ENCODE data around the gene SLC8A2. TPM values are rescaled to one million over a fixed set of nuclear protein-coding genes. Genes with fewer than 3 reads are reported as not detected.

Gene SLC8A2
- total RNA-seq, 4 donors from 2014 or later = 0.82 to 36.4 (median 9.6) TPM

DNA sequence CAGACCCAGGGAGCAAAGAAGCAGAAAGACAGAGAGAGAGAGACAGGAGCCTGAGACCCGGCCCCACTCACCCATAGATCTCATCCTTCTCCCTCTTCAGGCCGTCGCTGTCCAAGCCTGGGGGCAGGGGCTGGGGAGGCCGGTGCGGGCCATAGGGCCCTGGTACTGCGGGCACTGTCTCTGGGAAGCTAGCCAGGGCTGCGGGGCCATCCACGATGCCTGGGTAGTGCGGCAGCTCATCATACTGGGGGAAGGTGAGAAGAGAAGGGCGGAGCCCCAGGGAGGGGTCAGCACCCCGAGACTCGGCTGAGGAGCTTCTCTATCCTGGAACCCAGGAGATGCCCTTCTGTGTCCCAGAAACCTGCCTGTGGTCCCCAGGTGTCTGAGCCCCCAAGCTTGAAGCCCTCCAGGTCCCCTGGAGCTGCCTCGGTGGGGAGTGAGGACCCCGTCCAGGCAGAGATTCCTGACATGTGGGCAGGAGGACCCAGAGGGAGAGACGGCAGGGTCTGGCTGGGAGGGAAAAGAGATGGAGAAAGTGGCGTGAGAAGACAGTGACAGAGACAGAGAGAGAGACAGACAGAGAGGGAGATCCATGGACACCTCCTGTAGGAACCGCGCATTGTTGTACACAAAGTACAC lies 54.5 kb downstream of the SLC8A2 start:
- no peak overlapping the region for H3K4me3 ChIP-seq
- peaks cover 71% of the 10 kb centered on the region for H3K27me3 ChIP-seq
- DNase-seq = no peak
- in situ Hi-C loops (cut with MboI; ENCODE audit: low pct_ligation_motif_present in 1 of 4, low pct_unique_long_range_greater_than_20kb in 1 of 4, low sequenced_read_pairs in 3 of 4) = loop anchor here in 1 of 4 donors (25.0 kb wide), 1 partner anchor 130 kb away; no protein-coding TSS in a partner anchor
- TF ChIP-seq POLR2AphosphoS5 (IDR thresholded peaks at IDR 0.05) (no peak), CTCF (IDR thresholded peaks at IDR 0.05) (no peak), POLR2A (IDR thresholded peaks at IDR 0.05) (no peak), EP300 (IDR thresholded peaks at IDR 0.05; ENCODE audit: low read depth) (no peak)
- no peaks in the 10 kb centered on the region for H3K36me3 ChIP-seq
- H3K9me3 ChIP-seq = no peaks in the 10 kb centered on the region
- WGBS, 2 donors (ENCODE audit: low coverage in 1 of 2) = 21 to 29% methylated on average over 6 to 18 of the region's 18 CpGs
- intact Hi-C loops (cut with DNase I; ENCODE audit: low total_unique reads) = no loop called here
- H3K27ac ChIP-seq = no peak overlapping the region
- peaks cover 0 to 4% (median 1%) of the 10 kb centered on the region in 4 donors for H3K4me1 ChIP-seq

GRCh38 chr19:47416643-47416985 lies 55.1 kb downstream of the SLC8A2 start:
- Histone ChIP-seq H3K27me3 (peaks cover 69% of the 10 kb centered on the region), H3K4me3 (no peak overlapping the region), H3K27ac (no peak overlapping the region), H3K36me3 (no peaks in the 10 kb centered on the region), H3K4me1 (peaks cover 0 to 4% (median 1%) of the 10 kb centered on the region in 4 donors), H3K9me3 (no peaks in the 10 kb centered on the region)
- 55% methylated on average over 12 of the region's 12 CpGs; no CpG with 5 or more reads in 1 of the 2 donors for WGBS, 2 donors (ENCODE audit: low coverage in 1 of 2)
- DNase-seq = no peak
- intact Hi-C loops (cut with DNase I; ENCODE audit: low total_unique reads) = no loop called here
- in situ Hi-C loops (cut with MboI; ENCODE audit: low pct_ligation_motif_present in 1 of 4, low pct_unique_long_range_greater_than_20kb in 1 of 4, low sequenced_read_pairs in 3 of 4) = loop anchor here in 1 of 4 donors (25.0 kb wide), 1 partner anchor 129 kb away; no protein-coding TSS in a partner anchor
- TF ChIP-seq POLR2AphosphoS5 (IDR thresholded peaks at IDR 0.05) (no peak), CTCF (IDR thresholded peaks at IDR 0.05) (no peak), POLR2A (IDR thresholded peaks at IDR 0.05) (no peak), EP300 (IDR thresholded peaks at IDR 0.05; ENCODE audit: low read depth) (no peak)

DNA sequence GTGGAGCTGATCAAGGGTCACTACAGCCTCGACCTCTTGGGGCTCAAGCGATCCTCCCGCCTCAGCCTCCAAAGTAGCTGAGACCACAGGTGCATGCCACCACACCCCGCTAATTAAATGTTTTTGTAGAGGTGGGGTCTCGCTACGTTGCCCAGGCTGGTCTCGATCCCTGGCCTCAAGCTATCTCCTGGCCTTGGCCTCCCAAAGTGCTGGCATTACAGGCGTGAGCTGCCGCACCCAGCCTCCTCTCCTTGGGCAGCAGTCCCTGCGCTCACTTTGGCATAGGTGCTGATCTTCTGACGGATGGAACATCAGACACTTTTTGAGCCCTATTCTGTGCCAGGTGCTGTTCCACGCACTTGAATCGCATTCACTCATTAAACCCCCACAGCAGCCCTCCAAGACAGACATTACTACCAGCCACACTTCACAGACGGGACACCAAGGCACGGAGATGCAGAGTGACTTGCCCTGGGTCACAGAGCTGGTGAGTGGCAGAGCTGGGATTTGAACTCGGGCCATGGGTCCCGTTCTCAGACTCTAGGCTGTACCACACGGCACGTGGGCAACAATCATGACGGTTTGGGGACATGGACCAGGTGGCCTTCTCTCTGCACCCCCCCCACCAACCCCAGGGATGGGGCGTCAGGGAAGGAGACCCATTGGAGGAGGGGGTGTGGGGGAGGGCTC lies 55.6 kb downstream of the SLC8A2 start:
- Histone ChIP-seq H3K36me3 (no peaks in the 10 kb centered on the region), H3K4me1 (peaks cover 0 to 4% (median 1%) of the 10 kb centered on the region in 4 donors), H3K4me3 (no peak overlapping the region), H3K9me3 (no peaks in the 10 kb centered on the region), H3K27ac (no peak overlapping the region), H3K27me3 (peaks cover 64% of the 10 kb centered on the region)
- no peak for TF ChIP-seq POLR2A (IDR thresholded peaks at IDR 0.05)
- intact Hi-C loops (cut with DNase I; ENCODE audit: low total_unique reads) = no loop called here
- DNase-seq = no peak
- WGBS, 2 donors (ENCODE audit: low coverage in 1 of 2) = 60 to 88% methylated on average over 2 to 21 of the region's 21 CpGs
- in situ Hi-C loops (cut with MboI; ENCODE audit: low pct_ligation_motif_present in 1 of 4, low pct_unique_long_range_greater_than_20kb in 1 of 4, low sequenced_read_pairs in 3 of 4) = loop anchor here in 1 of 4 donors (25.0 kb wide), 1 partner anchor 129 kb away; no protein-coding TSS in a partner anchor

GRCh38 chr19:47414469-47414868 lies 57.2 kb downstream of the SLC8A2 start:
- no peak overlapping the region for H3K4me3 ChIP-seq
- in situ Hi-C loops (cut with MboI; ENCODE audit: low pct_ligation_motif_present in 1 of 4, low pct_unique_long_range_greater_than_20kb in 1 of 4, low sequenced_read_pairs in 3 of 4) (loop anchor here in 1 of 4 donors (25.0 kb wide), 1 partner anchor 127 kb away; no protein-coding TSS in a partner anchor), intact Hi-C loops (cut with DNase I; ENCODE audit: low total_unique reads) (no loop called here)
- peaks cover 0 to 4% (median 1%) of the 10 kb centered on the region in 4 donors for H3K4me1 ChIP-seq
- H3K27me3 ChIP-seq = peaks cover 47% of the 10 kb centered on the region
- no peaks in the 10 kb centered on the region for H3K36me3 ChIP-seq
- no peaks in the 10 kb centered on the region for H3K9me3 ChIP-seq
- TF ChIP-seq CTCF (IDR thresholded peaks at IDR 0.05) (no peak), POLR2A (IDR thresholded peaks at IDR 0.05) (no peak), POLR2AphosphoS5 (IDR thresholded peaks at IDR 0.05) (no peak), EP300 (IDR thresholded peaks at IDR 0.05; ENCODE audit: low read depth) (no peak)
- 52% methylated on average over 18 of the region's 21 CpGs; no CpG with 5 or more reads in 1 of the 2 donors for WGBS, 2 donors (ENCODE audit: low coverage in 1 of 2)
- DNase-seq = no peak
- no peak overlapping the region for H3K27ac ChIP-seq

Measured in transverse colon (tissue), 4 donors.